ENCODE data around the gene SOX12.

GRCh38 chr20:324177-325044, 941 bp upstream of the SOX12 start:
- peak; percentile 49 to 75 (median 56) for TF ChIP-seq POLR2AphosphoS5 (IDR thresholded peaks at IDR 0.05)
- no peak for TF ChIP-seq CTCF (IDR thresholded peaks at IDR 0.05)

Measured in breast epithelium (tissue), 3 donors.